NCI-H460 (cell line): ENCODE results near the gene AHNAK. TPM values are rescaled to one million over a fixed set of nuclear protein-coding genes. Genes with fewer than 3 reads are reported as not detected.
A peak's percentile ranks its signal among the peaks of the same experiment; 100 is the strongest.
"Not testable (repeated sequence)": the region's sequence is repeated elsewhere in the genome, so short reads cannot be mapped to it uniquely, and the experiment has no call there.

ENCODE experiments used
- DNase-seq: peaks from one replicate; pipeline ENCODE4 v3.0.0-alpha.2; 2016; ENCODE audit warnings: low read depth; ENCODE audit errors: extremely low read depth
- total RNA-seq: library from RNA; depleted of rRNA; stranded (reverse); fragments of >200 nt; shearing (Covaris generic); gene quantifications from 2 replicates; pipeline ENCODE4 v1.2.3, GENCODE V29; 2014

AHNAK gene
- total RNA-seq, 1 experiment from 2014 or later: 86.0 TPM

- peak; percentile 99 for DNase-seq
Measured at GRCh38 chr11:62573592-62574362, 27.2 kb upstream of the AHNAK start, which contains the start of gene EEF1G. TSS of gene EEF1G (minus strand) at chr11:62573891. CDS start at chr11:62573842, 49 bp downstream.

DNA sequence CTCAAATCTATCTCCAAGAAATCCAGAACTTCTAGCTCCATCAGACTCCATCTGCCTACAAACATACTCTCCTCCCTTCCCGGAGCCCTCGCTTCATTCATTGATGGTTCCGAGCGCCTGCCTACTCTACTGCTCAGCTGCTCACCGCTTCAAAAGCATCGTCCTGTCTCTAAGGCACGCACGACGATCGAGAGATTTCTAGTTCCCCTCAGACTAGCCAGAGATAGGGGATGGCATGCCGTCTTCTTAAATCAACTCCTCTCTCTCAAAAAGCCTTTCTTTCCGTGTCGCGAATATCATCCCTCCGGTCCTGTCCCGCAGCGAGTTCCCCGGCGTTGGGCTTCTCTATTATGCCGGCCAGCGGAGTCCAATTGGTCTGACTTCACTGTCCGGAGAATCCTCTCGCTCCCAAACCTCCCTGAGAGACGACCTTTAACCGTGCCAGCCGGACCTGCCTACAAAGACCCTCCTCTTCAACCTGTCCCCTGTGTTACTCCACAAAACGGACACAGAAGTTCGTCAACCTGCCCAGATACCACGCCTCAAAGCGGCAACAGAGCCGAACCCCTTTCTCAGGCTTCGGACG is 26.5 kb upstream of the AHNAK start:
- DNase-seq: no peak

DNA sequence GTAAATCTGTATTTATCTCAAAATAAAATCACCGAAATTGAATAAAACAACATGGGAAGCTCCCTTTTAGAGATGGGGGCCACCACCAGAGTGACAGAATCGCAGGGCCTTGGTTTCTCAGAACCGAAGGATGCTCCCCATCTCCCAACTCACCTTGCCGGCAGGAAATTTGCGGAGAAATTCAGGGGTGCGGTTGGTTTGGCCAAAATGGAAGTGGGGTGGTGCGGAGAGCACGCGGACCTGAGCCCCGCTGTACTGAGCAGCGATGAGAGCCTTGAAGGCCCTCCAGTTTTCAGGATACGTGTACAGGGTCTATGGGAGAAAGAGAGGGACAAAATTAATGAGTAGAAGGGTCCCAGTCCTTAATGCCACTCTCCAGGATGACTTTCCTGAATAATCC is 25.8 kb upstream of the AHNAK start:
- DNase-seq: no peak

DNA sequence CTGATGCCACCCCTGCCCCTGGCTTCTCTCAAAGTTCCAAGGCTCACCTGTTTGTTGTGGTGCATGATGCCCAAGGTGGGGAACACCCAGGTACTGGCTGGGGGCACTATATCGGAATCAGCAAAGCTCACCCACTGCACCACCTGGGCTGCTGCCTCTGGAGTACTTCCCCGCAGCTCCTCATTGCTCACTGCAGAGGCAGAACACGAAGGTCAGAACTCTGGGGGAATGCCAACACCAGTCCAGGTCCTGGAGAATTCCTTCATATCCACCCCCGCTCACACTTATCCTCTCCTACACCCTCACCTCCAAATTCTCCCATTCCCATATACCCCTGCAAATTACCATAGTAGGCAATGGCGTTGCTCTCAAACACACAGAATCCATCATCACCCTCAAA is 24.9 kb upstream of the AHNAK start:
- DNase-seq: not testable (repeated sequence)

DNA sequence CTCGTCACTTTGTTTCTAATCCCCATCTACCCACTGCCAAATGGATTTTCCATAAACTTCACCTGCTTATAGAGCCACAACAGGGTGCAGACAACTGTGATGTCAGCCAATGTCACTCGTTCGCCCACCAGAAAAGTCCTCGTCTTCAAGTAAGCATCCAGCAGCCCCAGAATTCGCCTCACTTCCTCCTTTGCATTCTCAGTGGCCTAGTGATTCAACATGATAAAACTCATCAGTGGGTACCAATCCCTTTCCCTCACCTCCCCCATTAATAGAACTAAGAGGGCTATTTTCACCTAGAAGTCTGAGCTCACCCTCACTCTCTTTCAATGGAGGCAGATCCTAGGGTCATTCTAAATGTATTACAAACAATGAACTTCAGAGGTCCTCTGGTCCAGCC is 24.3 kb upstream of the AHNAK start:
- not testable (repeated sequence) for DNase-seq

DNA sequence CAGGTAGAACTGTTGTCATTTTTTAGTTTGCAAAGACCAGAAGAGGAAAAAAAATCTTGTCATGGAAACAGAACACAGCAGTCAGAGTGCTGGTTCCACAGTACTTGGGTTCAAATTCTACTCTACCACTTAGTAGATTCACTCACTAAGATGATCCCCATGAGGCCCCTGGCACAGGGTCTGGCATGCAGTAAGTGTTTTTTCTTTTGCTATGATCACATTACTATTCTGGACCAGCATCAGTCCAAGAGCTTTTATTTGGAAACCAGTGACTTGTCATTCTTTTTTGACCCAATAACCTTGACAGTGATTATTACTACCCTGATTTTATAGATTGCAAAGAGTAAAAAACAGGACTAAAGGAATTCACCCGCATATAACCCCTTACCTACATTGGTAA is 23.0 kb upstream of the AHNAK start:
- no peak for DNase-seq

DNA sequence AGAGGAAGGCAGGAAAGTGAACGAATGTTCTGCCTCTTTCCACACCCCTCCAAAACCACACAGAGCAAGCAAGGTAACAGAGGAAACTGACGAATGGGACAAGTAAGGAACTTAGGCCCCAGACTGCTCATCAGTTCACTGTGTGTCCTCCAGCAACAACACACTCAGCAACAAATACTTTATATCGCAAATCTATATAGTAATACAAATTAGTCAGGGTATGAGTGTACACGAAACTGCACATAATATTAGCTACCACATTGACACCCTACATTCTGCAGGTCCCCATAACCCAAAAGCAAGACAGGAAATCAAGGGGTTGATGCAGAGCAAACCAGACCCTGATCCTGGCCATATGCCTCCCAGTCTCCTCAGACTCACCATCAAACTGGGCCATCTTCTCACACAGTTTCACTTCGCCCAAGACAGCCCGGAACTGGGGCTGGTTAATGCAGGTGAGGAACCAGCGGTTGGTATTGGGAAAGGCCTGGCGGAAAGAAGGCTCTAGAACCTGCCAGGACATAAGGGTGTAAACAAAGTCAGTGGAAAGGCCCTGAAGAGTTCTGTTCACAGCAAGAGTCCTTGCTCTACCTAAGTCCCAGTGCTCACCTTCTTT is 20.5 kb upstream of the AHNAK start:
- DNase-seq: no peak

- DNase-seq: no peak
Measured at GRCh38 chr11:62566247-62566646, 19.6 kb upstream of the AHNAK start.

- DNase-seq: no peak
Measured at GRCh38 chr11:62565100-62565802, 18.6 kb upstream of the AHNAK start.

- not testable (repeated sequence) for DNase-seq
Measured at GRCh38 chr11:62561677-62562230, 15.1 kb upstream of the AHNAK start.

DNA sequence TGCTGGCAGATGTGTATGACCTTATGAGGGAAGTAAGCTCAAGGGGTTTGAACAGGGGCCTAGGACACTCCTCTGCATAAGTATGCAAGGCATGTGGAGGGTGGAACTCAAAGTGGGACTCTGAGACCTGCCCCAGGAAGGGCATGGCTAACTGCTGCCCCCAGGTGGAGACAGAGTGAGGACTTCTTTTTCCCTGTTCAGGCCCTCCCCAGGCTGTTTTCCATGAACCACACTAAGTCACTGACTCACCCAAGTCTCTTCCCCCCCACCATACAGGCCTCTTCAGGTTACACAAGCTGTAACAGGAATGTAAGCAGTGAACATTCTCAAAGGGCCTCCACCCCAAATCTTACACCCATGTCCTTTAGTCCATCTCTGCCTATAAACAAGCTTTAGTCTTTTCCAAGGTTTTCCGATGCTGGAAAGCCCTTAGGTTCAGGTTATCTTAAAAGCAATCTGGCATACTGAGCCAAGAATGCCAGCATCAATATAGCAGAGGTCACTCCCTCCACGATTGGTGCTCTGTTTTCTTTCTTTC is 14.0 kb upstream of the AHNAK start:
- DNase-seq: peak; percentile 87

- not testable (repeated sequence) for DNase-seq
Measured at GRCh38 chr11:62559626-62560025, 13.0 kb upstream of the AHNAK start.

GRCh38 chr11:62559204-62559603 is 12.6 kb upstream of the AHNAK start:
- no peak for DNase-seq

GRCh38 chr11:62558669-62559068 is 12.1 kb upstream of the AHNAK start:
- DNase-seq: no peak

DNA sequence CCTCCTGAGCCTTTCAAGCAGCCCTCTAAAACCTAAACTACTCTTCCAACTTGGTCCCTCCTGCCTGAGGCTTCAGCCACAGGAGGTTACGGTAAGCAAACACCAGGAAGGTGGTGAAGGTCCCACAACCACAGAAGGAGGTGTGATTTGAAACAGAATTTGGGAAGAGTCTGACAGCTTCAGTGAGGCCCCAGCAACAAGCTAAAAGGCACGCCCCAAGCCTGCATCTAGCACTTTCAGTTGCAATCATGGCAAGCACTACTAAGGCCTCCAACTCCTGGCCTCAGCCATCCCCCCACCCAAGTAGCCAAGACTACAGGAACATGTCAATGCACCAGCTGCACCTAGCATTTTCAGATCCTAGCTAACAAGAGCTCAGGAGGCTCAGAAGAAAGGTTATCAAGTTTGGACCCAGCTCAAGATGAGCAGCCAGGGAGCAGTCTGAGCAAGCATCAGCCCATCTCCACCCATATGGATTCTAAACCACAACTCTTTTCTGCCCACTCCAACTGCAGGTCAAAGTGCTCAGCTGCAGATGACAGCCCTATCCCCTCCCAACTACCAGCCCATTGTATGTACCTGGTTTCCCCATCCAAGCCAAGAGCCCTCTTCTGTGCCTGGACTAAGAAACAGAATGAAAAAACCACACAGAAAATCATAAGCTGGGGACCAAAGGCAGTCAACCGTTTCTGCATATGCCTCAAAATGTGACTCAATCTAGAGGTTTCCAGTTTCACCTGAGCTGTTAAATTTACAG is 10.4 kb upstream of the AHNAK start:
- no peak for DNase-seq

GRCh38 chr11:62556108-62556874 is 9.7 kb upstream of the AHNAK start:
- DNase-seq: peak; percentile 94

- no peak for DNase-seq
Measured at GRCh38 chr11:62555464-62556107, 9.0 kb upstream of the AHNAK start.

- no peak for DNase-seq
Measured at GRCh38 chr11:62554387-62555167, 8.0 kb upstream of the AHNAK start.
